GM19035 (cell line): Measurements from ENCODE around the gene HSPA12A.

Experiments used
- ATAC-seq: cut with Tn5 transposase; IDR thresholded peaks from one replicate; pipeline ENCODE4 v1.9.1; 2021; ENCODE audit not compliant: unreplicated experiment

The HSPA12A gene

DNA sequence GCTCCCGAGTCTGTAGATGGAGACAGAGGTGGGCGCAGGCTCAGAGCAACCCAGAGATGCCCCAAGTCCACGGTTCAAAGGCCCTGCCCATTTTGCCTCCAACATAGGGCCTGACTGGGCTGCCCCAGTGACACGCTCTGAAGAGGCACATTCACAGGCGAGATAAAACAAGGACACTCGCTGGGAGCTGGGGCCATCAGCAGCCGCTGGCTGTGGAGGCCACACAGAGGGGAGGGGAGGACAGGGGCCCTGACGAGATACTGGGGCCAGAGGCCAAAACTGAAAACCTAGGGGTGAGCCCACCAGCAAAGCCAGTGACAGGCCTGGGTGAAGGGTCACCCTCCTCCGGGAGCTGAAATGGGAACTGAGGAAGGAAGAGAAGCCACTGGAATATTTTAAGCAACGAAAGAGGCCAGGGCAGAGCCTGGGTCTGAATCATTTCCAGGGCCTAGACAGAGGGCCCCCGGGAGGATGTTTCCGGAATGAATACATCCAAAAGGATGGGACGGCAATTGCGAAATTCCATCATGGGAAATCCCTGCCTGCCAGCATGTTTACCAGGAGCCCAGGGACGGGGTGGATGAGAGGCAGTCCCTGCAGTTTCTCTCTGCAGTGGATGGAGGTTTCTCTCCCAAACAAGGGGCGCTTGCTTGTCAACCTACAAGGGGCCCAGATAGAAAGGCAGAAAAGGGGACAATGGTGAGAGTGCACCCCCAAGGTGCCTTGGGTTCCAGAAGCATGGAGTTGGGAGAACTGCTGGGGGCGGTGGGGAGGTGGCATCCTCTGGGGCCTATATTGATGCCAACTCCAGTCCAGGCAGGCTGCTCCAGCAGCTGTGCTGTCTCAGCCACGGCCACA lies 29.0 kb upstream of the HSPA12A start:
- ATAC-seq, result no peak

DNA sequence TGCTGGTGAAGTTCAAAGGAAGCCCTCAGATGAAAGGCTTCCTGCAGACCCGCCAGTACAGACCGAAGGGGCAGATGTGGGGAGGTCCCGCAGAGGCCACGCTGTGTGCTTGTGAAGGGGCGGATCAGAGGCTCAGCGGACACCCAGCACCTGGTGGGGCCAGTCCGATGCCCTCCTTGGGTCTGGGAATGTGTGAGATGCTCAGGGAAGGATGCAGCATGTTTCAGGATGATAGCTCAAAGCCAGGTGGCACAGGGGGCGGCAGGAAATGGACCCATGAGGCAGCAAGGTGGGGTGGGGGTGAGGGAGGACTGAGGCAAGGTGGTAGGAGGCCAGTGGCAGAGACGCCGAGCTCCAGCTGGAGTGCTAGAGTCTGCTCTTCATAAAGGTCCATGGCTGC lies 27.9 kb upstream of the HSPA12A start:
- ATAC-seq, result no peak

DNA sequence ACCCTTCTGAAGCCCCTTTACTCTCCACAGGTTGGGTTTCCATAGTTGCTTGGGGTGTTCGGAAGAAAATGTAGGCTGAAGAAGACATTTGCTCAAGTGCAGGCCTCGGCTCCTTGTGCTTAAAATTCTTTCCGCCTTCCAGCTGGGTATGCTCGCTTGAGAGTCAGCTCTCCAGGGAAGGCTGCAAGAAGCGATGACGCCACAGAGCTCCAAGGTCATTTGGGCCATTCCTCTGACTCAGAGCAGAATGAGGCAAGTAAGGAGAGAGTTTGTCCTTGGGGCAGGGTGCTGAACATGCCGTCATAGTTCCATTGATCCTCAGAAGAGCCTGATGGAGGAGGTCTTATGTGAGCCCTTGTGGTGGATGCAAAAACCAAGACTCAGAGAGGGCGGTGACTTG lies 27.4 kb upstream of the HSPA12A start:
- ATAC-seq, result no peak

DNA sequence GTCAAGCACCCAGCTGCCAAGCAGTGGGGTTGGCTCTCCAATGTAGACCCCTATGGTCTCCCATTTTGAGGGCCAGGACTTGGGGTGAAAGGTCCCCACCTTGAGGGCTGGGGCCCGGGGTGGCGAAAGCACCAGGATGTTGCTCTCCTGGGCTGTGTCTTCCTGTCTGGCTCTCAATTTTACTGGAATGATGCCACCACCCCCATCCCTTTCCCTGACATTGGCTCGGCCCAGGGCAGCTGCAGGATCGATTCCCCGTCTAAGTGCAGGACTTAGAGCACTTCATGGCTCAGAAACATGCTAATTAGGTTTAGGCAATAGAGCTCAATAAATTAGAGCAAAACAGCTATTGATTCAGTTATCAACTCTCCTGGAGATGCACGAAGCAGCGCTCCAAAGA lies 27.0 kb upstream of the HSPA12A start:
- no peak for ATAC-seq

DNA sequence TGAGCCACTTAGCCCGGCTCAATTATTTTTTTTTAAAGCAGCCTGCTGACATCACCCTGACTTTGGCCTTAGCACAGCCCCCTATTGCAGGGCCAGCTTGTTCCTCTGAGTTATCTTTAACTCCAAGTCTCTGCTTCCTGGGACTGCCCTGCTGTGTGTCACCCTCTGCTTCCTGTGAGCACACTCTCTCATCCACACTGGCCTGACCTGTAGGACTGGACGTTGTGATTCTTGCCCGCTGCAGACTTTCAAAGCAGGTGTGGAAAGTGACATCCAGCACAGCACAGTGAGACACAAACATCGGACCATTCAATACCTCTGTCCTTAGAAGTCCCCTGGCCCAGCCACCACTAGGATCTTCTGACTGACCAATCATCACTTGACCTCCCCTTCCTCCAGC lies 26.4 kb upstream of the HSPA12A start:
- no peak for ATAC-seq

DNA sequence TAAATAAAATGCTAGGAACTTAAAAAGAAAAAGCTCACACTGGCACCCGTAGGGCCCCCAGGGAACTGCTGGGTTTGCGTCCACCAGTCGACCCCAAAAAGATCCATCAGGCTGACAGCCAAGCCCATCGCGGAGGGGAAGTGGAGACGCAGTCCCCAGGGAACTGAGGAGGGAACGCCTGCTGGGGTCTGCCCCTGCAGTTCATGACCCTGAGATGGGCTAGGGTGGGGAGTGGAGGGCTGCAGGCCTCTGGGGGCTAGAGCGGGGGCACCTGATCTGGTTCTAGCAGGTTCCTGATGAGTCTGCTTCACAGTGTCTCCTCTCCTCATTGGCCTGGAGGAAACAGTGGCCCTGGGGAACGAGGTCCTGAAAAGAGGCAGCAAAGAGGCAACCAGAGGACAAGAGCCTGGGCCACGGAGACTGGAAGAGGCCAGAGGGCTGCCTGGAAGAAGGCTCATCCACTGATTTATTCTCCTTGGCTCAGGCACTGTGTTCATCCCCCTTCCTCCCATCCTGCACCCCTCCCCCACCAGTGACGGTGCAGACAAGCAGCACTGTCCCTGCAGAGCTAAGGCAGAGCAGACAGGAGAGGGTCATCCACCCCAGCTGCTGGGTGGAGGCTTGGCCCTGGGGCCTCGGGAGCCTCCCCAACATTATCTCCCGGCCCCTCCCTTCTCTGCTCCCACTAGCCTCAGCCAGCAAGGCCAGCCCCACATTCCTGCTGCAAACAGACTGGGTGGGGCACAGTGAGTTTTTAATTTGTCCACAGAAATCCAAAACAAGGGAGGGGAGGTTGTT lies 24.7 kb upstream of the HSPA12A start:
- ATAC-seq, result no peak

DNA sequence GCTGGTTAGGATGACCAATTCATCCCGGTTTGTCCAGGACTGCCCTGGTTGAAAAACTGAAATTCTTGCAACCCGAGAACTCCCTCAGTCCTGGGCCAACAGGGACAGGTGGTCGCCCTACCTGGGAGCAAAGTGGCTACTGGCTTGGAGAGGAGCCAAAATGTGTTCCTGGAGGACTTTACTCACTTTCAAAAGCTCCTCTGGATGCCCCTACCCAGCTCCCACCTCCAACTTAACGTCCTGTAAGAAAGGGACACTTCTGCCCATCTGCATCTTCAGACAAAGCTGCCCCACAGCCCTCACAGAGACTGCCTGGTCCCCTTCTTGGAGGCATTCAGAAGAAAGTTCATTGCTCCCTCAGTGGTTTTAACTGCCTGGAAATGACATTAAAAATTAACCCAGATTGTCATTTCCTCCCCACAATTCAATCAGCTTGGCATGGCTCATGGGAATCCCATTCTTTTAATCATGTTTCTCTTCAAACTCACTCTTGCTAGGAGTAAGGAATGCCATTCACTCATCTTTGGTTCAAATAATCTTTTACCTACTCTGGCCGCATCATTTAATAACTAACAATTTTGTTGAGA lies 24.0 kb upstream of the HSPA12A start:
- ATAC-seq, result no peak

DNA sequence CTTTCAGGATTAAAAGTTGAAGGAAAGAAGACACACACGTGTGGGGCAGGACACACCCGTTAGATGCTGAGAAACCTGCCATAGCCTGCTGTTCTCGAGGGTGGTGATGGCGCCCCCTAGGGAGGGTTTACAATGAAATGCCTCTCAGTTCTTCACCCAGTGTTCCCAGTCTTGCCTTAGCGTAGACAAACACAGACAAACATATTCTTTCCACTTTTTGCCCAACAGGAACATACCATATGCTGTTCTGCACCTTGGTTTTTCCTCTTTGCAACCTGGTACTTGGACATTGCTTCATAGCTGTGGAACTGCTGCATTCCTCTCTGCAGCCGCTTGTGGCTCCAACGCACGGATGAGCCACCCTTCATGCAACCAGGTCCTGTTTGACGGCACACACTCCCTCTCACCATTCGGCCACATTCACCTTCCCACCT lies 23.3 kb upstream of the HSPA12A start:
- ATAC-seq, result no peak

DNA sequence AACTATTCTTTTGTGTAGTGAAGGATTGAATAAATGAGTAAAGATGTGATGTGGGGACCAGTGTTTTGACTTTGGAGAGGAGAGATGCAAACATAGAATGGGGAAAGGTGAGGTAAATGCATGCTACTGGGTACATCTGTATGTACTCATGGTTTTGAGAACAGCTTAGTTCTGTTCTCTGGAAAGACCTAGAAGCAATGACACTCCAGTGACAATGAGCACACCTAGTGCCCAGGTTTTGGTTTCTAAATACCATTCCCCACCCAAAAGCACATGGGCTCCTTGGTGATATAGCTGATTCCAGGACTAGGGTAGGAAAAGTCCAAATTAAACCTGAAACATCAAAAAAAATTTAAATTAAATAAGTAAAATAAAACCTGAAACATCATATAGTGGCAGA lies 22.6 kb upstream of the HSPA12A start:
- ATAC-seq, result no peak

DNA sequence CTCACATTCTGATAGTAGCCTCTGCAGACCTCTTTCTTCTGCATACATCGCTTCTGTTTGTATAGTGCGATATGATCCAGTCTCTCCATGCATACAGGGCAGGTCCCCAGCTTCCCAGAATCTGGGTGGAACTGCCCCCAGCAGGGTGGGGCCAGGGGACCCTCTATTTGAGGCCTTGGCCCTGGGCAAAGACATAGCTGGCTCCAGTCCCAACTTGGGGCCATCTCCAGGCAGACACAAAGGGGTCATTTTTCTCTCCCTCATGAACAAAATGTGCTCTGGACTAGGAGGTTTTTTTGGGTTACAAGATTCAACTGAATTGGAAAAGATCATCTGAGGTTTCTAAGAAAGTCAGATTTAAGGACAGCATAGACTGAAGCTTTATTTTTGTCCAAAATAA lies 21.1 kb upstream of the HSPA12A start:
- ATAC-seq, result no peak

DNA sequence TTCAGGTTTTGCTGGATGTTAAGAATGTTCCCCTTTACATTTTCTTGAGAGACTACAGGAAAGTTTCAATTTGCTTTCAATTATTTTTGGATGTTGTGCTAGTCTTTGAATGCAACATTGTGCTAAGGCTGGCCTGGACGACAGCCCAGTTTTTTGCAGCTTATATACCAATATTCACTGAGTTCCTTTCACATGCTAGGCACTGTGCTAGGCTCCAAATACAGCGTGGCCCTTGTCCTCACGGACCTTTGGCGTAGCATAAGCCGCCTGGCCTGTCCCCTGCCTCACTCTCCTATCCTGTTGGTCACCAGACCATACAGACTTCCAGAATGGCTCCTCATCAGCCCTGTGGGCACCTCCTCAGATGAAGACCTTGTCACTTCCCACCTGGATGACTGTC lies 19.5 kb upstream of the HSPA12A start:
- no peak for ATAC-seq

DNA sequence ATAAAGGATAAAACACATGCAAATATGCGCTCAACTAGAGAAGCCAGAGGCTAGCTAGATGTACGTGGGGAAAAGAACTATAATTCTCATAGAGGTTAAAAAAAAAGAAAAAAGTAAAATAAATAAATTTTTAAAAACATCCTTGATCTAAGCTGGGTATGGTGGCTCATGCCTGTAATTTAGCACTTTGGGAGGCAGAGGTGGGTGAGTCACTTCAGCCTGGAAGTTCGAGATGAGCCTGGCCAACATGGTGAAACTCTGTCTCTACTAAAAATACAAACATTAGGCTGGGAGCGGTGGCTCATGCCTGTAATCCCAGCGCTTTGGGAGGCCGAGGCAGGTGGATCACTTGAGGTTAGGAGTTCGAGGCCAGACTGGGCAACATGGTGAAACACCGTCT lies 18.6 kb upstream of the HSPA12A start:
- no peak for ATAC-seq

DNA sequence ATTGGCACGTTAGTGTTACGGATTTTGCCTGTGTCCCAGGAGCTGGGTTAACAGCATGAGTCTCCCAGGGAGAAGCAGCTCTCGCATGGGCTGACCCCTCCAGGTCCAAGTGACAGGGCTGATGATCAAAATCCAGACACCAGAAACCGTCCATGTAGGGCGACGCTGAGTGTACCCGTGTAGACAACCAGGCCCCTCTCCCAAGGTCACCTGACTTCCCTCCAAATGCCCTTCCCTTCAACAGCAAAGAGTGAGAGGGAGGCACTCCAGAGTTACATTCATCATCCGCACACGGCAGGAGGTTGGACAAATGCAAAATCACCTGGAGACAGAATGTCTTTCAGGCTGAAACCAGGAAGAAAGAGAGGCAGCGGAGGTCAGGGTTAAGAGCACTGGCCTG lies 14.9 kb upstream of the HSPA12A start:
- no peak for ATAC-seq

DNA sequence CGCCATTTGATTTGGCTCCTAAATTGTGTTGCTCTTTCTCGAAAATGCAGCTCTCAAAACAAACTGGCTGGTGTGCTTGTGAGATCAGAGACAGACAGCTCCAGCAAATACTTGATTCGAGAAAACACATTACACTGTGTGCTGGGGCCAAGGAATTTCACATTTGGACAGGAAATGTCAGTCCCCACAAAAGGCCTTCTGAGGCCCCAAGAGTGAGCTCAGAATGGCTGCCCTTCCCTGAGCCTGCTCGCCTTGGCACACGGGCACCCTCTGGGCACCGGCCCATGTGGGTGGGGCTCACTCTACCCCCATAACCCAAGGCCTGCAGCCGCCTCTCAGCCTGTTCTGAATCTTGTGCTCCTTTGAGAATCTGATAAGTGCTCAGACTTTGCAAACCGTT lies 13.9 kb upstream of the HSPA12A start:
- no peak for ATAC-seq

DNA sequence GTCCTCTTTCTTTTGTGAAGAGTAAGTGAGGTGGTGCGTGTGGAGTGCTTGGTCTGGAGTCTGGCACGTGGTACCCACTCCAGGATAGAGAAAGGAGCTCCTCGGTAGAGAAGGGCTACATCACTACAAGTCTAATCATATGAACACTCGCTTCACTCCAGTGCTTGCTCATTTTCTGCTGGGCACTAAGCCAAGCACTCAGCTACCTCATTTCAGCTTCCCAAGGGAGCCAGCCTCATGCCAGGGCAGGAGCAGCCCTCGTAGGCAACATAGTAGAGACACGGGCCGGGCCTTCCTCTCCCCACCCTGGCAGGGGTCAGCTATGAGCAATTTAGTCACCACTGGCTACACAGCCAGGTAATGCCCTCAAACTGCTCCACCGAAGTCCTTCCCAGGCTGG lies 11.4 kb upstream of the HSPA12A start:
- ATAC-seq, result no peak

DNA sequence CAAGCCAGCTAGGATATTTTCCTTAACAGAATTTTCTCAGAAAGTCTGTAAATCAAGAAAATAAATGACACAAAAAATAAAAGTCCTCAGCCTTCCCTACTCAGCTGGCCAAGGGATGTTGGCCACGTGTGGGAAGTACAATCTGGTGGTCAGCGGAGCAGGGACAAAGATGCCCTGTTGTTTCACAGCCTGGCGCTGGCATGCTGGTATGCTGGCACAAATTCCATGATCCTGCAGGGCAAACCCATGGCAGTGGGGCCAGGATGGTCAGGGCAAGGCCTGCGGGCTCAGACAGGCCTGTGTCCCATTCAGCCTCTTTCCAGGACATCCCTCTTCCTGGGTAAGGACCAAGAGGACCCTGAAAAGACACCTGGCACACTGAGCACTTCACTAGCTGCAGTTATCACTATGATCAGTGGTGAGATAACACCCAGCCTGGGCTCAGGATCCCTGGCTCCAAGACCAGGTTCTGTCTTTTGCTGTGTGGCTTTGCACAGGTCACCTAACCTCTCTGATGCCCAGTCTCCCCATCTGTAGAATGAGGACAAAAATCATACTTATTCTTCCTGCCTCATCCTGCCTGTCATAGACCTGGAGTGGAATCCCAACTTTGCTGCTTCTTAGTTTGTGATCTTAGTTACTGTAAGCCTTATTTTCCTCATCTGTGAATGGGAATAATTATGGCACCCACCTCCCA lies 10.8 kb upstream of the HSPA12A start:
- no peak for ATAC-seq

DNA sequence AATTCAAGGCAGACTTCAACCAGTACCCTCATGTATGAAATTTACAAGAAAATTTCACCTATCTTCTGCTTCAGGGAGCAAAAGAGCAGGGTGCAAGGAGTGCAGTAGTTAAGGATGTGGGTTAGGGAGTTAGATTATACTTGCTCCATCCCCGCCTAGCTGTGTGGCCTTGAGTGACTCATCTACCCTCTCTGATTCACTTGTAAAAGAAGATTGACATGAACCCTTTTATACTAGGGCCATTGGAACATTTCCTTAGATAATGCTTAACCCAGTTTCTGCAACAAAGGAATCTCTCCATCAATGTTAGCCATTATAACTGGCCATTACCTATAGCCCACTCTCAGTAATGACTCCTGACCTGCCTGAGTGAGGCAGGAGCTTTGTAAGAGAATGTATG lies 10.2 kb upstream of the HSPA12A start:
- no peak for ATAC-seq

DNA sequence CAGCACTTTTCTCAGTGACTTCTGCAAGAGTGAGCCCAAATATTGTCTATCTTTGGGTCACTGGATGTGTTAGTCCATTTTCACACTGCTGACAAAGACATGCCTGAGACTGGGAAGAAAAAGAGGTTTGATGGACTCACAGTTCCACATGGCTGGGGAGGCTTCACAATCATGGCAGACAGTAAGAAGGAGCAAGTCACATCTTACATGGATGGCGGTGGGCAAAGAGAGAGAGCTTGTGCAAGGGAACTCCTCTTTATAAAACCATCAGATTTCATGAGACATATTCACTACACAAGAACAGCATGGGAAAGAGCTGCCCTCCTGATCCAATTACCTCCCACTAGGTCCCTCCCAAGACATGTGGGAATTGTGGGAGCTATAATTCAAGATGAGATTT lies 6.1 kb upstream of the HSPA12A start:
- no peak for ATAC-seq

DNA sequence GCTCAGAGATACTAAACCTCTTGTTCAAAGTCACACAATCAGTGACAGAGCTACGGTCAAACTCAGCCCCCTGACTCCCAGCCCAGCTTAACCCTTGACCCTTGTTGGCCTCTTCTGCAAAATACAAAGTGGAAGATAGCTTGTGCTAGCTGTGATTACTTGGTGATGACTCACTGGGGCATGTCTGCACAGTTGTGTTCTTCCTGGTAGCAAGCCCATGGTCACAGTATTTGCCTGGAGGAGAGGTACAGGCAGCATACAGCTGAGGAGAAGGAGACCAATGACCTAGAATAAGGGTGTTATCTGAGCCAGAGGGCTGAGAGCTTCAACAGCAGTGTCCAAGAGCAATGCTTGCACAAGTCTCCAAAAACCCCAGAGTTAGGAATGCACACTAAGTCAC lies 5.7 kb upstream of the HSPA12A start:
- no peak for ATAC-seq

DNA sequence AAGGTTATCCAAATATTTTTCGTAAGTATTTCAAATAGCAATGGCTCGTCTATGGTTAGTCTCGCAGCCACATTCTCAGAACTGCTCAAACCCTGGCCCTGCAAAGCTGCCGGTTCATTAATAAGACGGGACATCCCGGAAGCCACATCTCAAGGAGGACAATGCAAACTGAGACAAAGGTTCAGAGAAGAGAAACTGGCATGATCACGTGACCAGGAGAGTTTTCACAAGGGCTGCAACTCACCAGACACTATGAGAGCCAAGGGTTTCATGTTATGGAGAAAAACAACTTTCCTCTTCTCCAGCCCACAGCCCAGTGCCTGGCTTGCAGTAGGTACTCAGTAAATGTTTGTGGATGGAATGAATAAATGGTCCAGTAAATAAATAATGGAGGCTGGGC lies 5.0 kb upstream of the HSPA12A start:
- ATAC-seq, result no peak

DNA sequence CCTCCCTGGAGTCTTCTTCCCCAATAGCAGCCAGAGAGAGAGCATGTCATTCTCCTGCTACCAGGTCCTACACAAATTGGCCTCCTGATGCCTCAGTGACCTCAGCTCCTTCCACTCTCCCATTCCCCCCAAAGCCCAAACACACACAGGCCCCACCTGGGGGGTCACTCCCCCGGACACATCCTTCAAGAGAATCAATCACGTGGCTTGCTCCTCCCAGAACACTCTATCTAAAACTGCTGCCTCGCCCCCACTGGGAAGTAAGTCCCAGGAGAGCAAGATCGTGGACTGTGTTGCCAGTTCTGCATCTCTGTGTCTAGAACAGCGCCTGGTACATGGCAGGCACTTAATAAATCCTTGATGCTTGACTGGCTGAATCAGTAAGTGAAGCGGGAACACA lies 2.5 kb upstream of the HSPA12A start:
- ATAC-seq, result no peak
